RWPE1 (cell line): ENCODE results near the gene SAMD14.
A peak's percentile ranks its signal among the peaks of the same experiment; 100 is the strongest.

ENCODE experiments used
- CTCF ChIA-PET: fragments of 350-600 bp; sonication (Branson Sonifier 250); formaldehyde crosslinking; extraction: SDS; loops from one replicate; lab custom pipeline; 2021; lab: Yijun Ruan, JAX
- POLR2A ChIA-PET: fragments of 400-600 bp; formaldehyde crosslinking; extraction: SDS; loops from one replicate; lab custom pipeline; 2020; ENCODE audit warnings: antibody characterized with exemption; ENCODE audit not compliant: low non-redundant PET; lab: Yijun Ruan, JAX
- DNase-seq: peaks from one replicate; pipeline ENCODE4 v3.0.0; 2012; ENCODE audit warnings: low spot score
- H3K27ac ChIP-seq: fragments of 450-650 bp; 2 replicates; pipeline ENCODE4 v1.5.1; 2017
- TF ChIP-seq, protein P1 (sequence below): fragments of 450-650 bp; conservative IDR thresholded peaks from 2 replicates; pipeline ENCODE4 v1.5.1; 2017; ENCODE audit warnings: low read depth, mild to moderate bottlenecking

The SAMD14 gene

DNA sequence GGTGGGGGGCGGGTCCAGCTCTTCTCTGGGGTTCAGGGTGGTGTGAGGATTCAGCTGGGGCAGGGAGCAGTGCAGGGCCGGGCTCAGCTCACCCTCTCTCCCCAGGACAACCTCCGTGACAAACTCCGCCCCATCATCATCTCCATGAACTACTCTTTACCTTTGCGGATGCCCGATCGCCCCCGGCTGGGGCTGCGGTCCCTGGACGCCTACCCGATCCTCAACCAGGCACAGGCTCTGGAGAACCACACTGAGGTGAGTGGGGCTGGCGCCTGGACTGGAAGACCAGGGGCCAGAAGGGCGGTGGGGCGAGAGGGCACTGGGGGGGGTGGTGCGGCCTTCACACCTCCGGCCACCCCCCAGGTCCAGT, 53.8 kb downstream of the SAMD14 start:
- ChIA-PET POLR2A (interaction anchor here (1.5 kb wide), 1 partner anchor 9 kb away, joined by 4 read pairs; no protein-coding TSS in a partner anchor), CTCF (interaction anchor here (1.1 kb wide), 1 partner anchor 18 kb away, joined by 4 read pairs; no protein-coding TSS in a partner anchor)
- DNase-seq = no peak
- H3K27ac ChIP-seq = peak overlapping the region; percentile 75
- TF ChIP-seq, protein P1, sequence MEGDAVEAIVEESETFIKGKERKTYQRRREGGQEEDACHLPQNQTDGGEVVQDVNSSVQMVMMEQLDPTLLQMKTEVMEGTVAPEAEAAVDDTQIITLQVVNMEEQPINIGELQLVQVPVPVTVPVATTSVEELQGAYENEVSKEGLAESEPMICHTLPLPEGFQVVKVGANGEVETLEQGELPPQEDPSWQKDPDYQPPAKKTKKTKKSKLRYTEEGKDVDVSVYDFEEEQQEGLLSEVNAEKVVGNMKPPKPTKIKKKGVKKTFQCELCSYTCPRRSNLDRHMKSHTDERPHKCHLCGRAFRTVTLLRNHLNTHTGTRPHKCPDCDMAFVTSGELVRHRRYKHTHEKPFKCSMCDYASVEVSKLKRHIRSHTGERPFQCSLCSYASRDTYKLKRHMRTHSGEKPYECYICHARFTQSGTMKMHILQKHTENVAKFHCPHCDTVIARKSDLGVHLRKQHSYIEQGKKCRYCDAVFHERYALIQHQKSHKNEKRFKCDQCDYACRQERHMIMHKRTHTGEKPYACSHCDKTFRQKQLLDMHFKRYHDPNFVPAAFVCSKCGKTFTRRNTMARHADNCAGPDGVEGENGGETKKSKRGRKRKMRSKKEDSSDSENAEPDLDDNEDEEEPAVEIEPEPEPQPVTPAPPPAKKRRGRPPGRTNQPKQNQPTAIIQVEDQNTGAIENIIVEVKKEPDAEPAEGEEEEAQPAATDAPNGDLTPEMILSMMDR = no peak

DNA sequence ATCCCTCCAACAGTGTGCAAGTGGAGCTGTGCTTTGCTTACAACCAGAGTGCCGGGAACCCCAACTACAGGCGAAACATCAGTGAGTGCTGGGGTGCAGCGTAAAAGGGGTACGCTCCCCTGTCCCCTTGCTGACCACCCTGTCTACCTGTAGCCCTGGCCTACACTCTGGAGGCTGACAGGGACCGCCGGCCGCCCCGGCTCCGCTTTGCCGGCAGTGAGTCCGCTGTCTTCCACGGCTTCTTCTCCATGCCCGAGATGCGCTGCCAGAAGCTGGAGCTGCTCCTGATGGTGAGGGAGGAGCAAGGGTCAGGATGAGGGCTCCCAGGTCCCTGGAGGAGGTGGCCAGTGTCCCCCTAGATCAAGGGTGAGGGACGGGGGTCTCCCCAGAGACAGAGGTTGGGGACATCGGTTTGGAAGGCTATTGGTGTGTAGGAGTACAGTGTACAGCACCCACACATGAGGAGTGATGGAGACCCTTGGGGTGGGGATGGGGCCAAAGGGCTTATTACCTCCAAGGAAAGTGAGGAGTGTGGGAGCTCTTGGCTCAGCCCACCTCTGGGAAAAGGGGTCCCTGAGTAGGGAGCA, 54.4 kb downstream of the SAMD14 start:
- TF ChIP-seq, protein P1 = no peak
- no peak for DNase-seq
- ChIA-PET CTCF (interaction anchor here (1.1 kb wide), 1 partner anchor 18 kb away, joined by 4 read pairs; no protein-coding TSS in a partner anchor), POLR2A (interaction anchor here (0.5 to 1.5 kb wide), 2 partner anchors 9 to 10 kb away, joined by 4 read pairs; no protein-coding TSS in a partner anchor)
- peak overlapping the region; percentile 75 for H3K27ac ChIP-seq

DNA sequence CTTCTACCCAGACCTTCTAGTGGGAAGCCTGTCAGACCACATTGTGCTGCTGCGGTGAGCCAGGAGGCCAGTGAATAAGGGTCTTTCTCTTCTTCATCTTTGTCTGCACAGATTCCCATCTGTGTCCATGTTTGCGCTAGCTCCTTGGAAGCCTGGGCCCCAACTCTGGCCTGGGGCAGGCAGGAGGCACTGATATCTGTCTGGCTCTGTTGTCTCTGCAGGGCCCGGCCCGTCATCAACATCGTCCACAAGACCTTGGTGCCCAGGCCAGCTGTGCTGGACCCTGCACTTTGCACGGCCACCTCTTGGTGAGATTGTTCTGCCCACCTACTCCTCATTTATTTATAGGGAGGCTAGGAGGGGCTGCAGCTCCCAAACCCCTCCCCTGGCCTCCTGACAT, 55.7 kb downstream of the SAMD14 start:
- ChIA-PET POLR2A (no interaction called here), CTCF (interaction anchor here (0.7 to 1.4 kb wide), 2 partner anchors 47 to 1181 kb away, joined by 3 read pairs; no protein-coding TSS in a partner anchor)
- no peak for DNase-seq
- peak overlapping the region; percentile 75 for H3K27ac ChIP-seq
- TF ChIP-seq, protein P1 = no peak

DNA sequence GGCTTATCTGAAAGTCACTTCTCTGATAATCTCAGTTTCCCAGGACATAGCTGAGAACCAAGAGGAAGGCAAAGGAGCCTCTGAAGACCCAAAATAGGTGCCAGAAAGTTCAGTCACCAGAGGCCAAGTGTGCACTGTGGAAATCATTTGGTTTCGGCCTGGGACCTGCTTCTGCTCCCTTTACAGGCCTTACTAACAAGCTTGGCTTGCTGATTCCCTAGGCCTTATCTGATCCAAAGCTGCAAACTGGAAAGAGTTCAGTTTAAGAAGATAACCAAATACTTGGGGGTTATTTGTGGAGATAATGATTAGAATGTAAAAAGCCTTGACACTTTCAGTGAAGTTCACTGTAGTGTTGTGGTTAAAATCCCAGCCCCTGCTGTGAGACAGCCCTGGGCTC, 57.0 kb downstream of the SAMD14 start:
- CTCF ChIA-PET = interaction anchor here (0.7 to 1.4 kb wide), 3 partner anchors 15 to 46 kb away, joined by 3 to 5 read pairs (median 3); no protein-coding TSS in a partner anchor
- H3K27ac ChIP-seq = peak overlapping the region; percentile 75
- DNase-seq = no peak
- TF ChIP-seq, protein P1 = no peak
- POLR2A ChIA-PET = no interaction called here

DNA sequence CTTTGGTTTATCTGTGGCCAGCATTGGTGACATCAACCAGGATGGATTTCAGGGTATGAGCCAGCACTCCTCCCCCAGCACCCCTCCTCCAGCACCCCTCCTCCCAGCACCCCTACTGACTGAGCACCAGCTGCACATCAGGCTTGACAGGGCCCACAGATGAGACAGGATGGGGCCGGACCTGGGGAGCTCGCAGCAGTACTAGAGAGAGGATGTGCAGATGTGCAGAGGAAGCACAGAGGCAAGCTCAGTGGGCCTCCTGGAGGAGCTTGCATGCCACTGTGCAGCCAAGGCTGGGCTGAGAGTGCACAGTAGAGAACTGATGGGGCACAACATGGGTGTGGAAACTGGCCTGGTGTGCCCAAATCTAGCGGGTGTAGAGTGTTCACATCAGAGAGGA, 57.8 kb downstream of the SAMD14 start:
- TF ChIP-seq, protein P1 = no peak
- peak overlapping the region; percentile 75 for H3K27ac ChIP-seq
- POLR2A ChIA-PET = no interaction called here
- CTCF ChIA-PET = no interaction called here
- DNase-seq = no peak

DNA sequence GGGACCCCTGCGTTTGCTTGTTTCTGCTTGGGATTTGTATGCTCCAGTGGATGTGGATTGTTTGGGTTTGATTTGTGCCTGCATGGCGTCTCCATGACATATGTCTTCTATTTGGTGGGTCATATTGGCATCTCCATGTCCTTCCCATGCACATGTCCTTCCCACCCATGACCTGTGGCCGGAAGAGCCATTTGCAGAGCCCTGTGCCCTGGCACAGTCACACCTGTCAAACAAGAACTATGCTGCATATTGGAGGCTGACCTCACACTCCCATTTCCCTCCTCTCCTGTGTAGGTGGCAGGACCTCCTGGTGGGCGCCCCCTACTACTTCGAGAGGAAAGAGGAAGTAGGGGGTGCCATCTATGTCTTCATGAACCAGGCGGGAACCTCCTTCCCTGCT, 58.3 kb downstream of the SAMD14 start:
- H3K27ac ChIP-seq = peak overlapping the region; percentile 75
- ChIA-PET POLR2A (no interaction called here), CTCF (no interaction called here)
- no peak for DNase-seq
- TF ChIP-seq, protein P1 = no peak
